Measurements from ENCODE around the gene FOXRED2.

DNA sequence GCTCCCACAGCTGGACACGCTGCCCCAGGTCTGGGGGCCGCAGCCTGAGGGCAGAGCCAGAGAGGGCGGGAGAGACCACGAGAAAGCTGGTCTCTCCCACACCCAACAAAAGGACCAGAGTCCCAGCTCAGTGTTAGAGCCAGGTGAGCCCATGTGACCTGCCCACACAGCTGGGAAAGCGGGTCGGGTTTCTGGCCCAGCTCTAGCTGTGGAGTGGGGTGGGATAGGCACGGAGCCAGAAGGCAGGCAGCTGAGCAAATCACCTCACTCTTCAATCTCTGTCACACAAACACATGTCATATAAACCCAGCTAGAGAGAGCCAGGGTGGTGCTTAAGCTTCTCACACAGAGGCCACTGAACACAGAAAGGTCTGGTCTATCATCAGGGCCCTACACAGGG is 29.9 kb upstream of the FOXRED2 start:
- TF ChIP-seq TAF1 (IDR thresholded peaks at IDR 0.05; ENCODE audit: low read depth, low read length) (no peak), POLR2A (IDR thresholded peaks at IDR 0.05; ENCODE audit: low read depth, low read length) (no peak), POLR2AphosphoS5 (IDR thresholded peaks at IDR 0.05; ENCODE audit: low read depth, low read length) (no peak)

All from GM12891 (cell line).